Measurements from ENCODE around the gene NEURL1.

DNA sequence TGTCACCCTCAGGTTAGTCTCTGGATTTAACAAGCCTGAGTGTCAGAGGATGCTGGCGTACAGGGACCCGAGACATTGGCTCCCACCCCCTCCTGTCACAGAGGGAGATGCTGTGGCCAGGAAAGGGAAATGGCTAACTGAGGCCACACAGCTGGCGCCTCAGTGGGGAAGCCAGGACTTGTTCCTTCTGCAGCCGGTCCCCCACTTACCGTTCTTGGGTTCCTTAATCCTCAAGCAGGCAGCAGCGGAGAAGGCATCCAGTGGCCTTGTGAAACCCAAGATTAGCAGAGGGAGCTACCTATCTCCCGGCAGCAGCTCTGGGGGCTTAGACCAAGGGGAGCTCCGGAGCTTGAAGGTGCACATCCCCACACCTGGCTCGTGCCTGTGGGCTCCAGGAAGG lies 65.4 kb downstream of the NEURL1 start:
- TF ChIP-seq, protein P1, sequence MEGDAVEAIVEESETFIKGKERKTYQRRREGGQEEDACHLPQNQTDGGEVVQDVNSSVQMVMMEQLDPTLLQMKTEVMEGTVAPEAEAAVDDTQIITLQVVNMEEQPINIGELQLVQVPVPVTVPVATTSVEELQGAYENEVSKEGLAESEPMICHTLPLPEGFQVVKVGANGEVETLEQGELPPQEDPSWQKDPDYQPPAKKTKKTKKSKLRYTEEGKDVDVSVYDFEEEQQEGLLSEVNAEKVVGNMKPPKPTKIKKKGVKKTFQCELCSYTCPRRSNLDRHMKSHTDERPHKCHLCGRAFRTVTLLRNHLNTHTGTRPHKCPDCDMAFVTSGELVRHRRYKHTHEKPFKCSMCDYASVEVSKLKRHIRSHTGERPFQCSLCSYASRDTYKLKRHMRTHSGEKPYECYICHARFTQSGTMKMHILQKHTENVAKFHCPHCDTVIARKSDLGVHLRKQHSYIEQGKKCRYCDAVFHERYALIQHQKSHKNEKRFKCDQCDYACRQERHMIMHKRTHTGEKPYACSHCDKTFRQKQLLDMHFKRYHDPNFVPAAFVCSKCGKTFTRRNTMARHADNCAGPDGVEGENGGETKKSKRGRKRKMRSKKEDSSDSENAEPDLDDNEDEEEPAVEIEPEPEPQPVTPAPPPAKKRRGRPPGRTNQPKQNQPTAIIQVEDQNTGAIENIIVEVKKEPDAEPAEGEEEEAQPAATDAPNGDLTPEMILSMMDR (IDR thresholded peaks at IDR 0.05; ENCODE audit: poor library complexity), result no peak
- no peak for TF ChIP-seq EZH2 (IDR thresholded peaks at IDR 0.05; ENCODE audit: borderline replicate concordance)
- no peak for TF ChIP-seq EZH2phosphoT487 (IDR thresholded peaks at IDR 0.05; ENCODE audit: low read depth, severe bottlenecking, unreplicated experiment)

Measured in hepatocyte (in vitro differentiated cells).